ENCODE measurements around the gene RHOG. TPM values are rescaled to one million over a fixed set of nuclear protein-coding genes. Genes with fewer than 3 reads are reported as not detected.
"Not testable (repeated sequence)": the region's sequence is repeated elsewhere in the genome, so short reads cannot be mapped to it uniquely, and the experiment has no call there.

Gene RHOG
- total RNA-seq, 1 donor from 2014 or later = 46.8 TPM

- TF ChIP-seq CTCF (IDR thresholded peaks at IDR 0.05) = no peak
- H3K4me1 Mint-ChIP-seq (ENCODE audit: unreplicated experiment) = peaks cover 20% of the 10 kb centered on the region
- no peaks in the 10 kb centered on the region for H3K27me3 Mint-ChIP-seq (ENCODE audit: unreplicated experiment)
- no peak overlapping the region for H3K4me3 Mint-ChIP-seq (ENCODE audit: unreplicated experiment)
- no peak overlapping the region for H3K27ac Mint-ChIP-seq (ENCODE audit: unreplicated experiment)
- H3K9me3 Mint-ChIP-seq (ENCODE audit: unreplicated experiment) = no peaks in the 10 kb centered on the region
- no peak for DNase-seq (ENCODE audit: extremely low spot score, unreplicated experiment)
- H3K36me3 Mint-ChIP-seq (ENCODE audit: unreplicated experiment) = no peaks in the 10 kb centered on the region
These were observed 26.7 kb upstream of the RHOG start for GRCh38 chr11:3867209-3868091.

- no peak for TF ChIP-seq CTCF (IDR thresholded peaks at IDR 0.05)
- H3K36me3 Mint-ChIP-seq (ENCODE audit: unreplicated experiment) = no peaks in the 10 kb centered on the region
- no peaks in the 10 kb centered on the region for H3K27me3 Mint-ChIP-seq (ENCODE audit: unreplicated experiment)
- no peak overlapping the region for H3K4me3 Mint-ChIP-seq (ENCODE audit: unreplicated experiment)
- no peak for DNase-seq (ENCODE audit: extremely low spot score, unreplicated experiment)
- H3K9me3 Mint-ChIP-seq (ENCODE audit: unreplicated experiment) = no peaks in the 10 kb centered on the region
- peaks cover 20% of the 10 kb centered on the region for H3K4me1 Mint-ChIP-seq (ENCODE audit: unreplicated experiment)
- no peak overlapping the region for H3K27ac Mint-ChIP-seq (ENCODE audit: unreplicated experiment)
These were observed 26.1 kb upstream of the RHOG start for GRCh38 chr11:3866836-3867208.

- TF ChIP-seq CTCF (IDR thresholded peaks at IDR 0.05) = no peak
- H3K4me1 Mint-ChIP-seq (ENCODE audit: unreplicated experiment) = peaks cover 26% of the 10 kb centered on the region
- no peaks in the 10 kb centered on the region for H3K9me3 Mint-ChIP-seq (ENCODE audit: unreplicated experiment)
- peak overlapping the region; percentile 82 for H3K27ac Mint-ChIP-seq (ENCODE audit: unreplicated experiment)
- no peaks in the 10 kb centered on the region for H3K27me3 Mint-ChIP-seq (ENCODE audit: unreplicated experiment)
- H3K36me3 Mint-ChIP-seq (ENCODE audit: unreplicated experiment) = no peaks in the 10 kb centered on the region
- H3K4me3 Mint-ChIP-seq (ENCODE audit: unreplicated experiment) = no peak overlapping the region
- DNase-seq (ENCODE audit: extremely low spot score, unreplicated experiment) = no peak
These were observed 25.4 kb upstream of the RHOG start for GRCh38 chr11:3866206-3866605.

GRCh38 chr11:3865388-3866193 is 24.8 kb upstream of the RHOG start:
- no peak for DNase-seq (ENCODE audit: extremely low spot score, unreplicated experiment)
- H3K36me3 Mint-ChIP-seq (ENCODE audit: unreplicated experiment) = no peaks in the 10 kb centered on the region
- peak overlapping the region; percentile 82 for H3K27ac Mint-ChIP-seq (ENCODE audit: unreplicated experiment)
- peaks cover 29% of the 10 kb centered on the region for H3K4me1 Mint-ChIP-seq (ENCODE audit: unreplicated experiment)
- no peak overlapping the region for H3K4me3 Mint-ChIP-seq (ENCODE audit: unreplicated experiment)
- TF ChIP-seq CTCF (IDR thresholded peaks at IDR 0.05) = no peak
- H3K27me3 Mint-ChIP-seq (ENCODE audit: unreplicated experiment) = no peaks in the 10 kb centered on the region
- H3K9me3 Mint-ChIP-seq (ENCODE audit: unreplicated experiment) = no peaks in the 10 kb centered on the region

- Mint-ChIP-seq H3K27ac (ENCODE audit: unreplicated experiment) (peak overlapping the region; percentile 59), H3K4me1 (ENCODE audit: unreplicated experiment) (peaks cover 57% of the 10 kb centered on the region), H3K36me3 (ENCODE audit: unreplicated experiment) (no peaks in the 10 kb centered on the region), H3K4me3 (ENCODE audit: unreplicated experiment) (no peak overlapping the region), H3K27me3 (ENCODE audit: unreplicated experiment) (no peaks in the 10 kb centered on the region), H3K9me3 (ENCODE audit: unreplicated experiment) (no peaks in the 10 kb centered on the region)
- no peak for TF ChIP-seq CTCF (IDR thresholded peaks at IDR 0.05)
- DNase-seq (ENCODE audit: extremely low spot score, unreplicated experiment) = no peak
These were observed 20.9 kb upstream of the RHOG start for GRCh38 chr11:3861683-3862082.

- DNase-seq (ENCODE audit: extremely low spot score, unreplicated experiment); H3K27ac Mint-ChIP-seq (ENCODE audit: unreplicated experiment); H3K9me3 Mint-ChIP-seq (ENCODE audit: unreplicated experiment); H3K27me3 Mint-ChIP-seq (ENCODE audit: unreplicated experiment); H3K36me3 Mint-ChIP-seq (ENCODE audit: unreplicated experiment); H3K4me3 Mint-ChIP-seq (ENCODE audit: unreplicated experiment): not testable (repeated sequence)
- H3K4me1 Mint-ChIP-seq (ENCODE audit: unreplicated experiment) = peaks cover 59% of the 10 kb centered on the region
These were observed 20.2 kb upstream of the RHOG start for GRCh38 chr11:3860898-3861393.

Measured in osteocyte (in vitro differentiated cells).